ENCODE measurements around the gene PXN.
A peak's percentile ranks its signal among the peaks of the same experiment; 100 is the strongest.
"Not testable (repeated sequence)": the region's sequence is repeated elsewhere in the genome, so short reads cannot be mapped to it uniquely, and the experiment has no call there.

PXN gene

DNA sequence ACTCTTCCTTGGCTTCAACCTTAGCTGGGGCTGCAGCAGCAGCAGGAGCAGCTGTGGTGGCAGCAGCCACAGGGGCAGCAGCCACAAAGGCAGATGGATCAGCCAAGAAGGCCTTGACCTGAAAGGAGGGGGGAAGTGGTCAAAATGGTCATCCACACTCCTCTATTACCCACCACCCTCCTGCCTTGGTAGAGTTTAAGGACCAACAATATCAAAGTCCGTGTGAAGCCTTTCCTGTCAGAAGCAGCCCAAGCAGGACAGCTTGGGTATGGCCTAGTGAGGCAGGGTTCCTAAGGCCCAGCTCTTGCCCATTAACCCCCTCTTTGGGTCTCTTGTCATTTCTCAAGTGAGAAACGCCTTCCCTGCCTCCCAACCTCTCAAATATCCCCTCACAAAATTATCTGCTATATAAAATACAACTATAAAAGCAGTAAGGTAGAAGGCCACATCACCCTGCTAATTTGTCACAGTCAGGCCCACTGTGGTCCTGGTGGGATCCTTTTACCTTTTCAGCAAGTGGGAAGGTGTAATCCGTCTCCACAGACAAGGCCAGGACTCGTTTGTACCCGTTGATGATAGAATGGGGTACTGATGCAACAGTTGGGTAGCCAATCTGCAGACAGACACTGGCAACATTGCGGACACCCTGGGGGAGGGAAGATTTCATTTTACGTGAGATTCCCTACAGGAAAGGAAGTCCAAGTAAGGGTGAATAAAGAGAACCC, 68.6 kb downstream of the PXN start:
- not testable (repeated sequence) for H3K9me3 ChIP-seq (ENCODE audit: control insufficient read depth in 5 of 5, low read length in 5 of 5); H3K27me3 ChIP-seq (ENCODE audit: control insufficient read depth in 5 of 5, insufficient read depth in 4 of 5, low read length in 5 of 5); H3K4me3 ChIP-seq (ENCODE audit: low read depth in 1 of 5, low read length in 5 of 5)
- peak overlapping the region; percentile 98 for H3K27ac ChIP-seq (ENCODE audit: low read depth, low read length)
- H3K9ac ChIP-seq (ENCODE audit: low read length in 5 of 5): peak overlapping the region in 2 of 5 donors; percentile 28 to 52
- peaks cover 3 to 36% (median 31%) of the 10 kb centered on the region in 5 donors for H3K36me3 ChIP-seq (ENCODE audit: control insufficient read depth in 5 of 5, insufficient read depth in 5 of 5, low read length in 5 of 5)
- peaks cover 20 to 76% (median 67%) of the 10 kb centered on the region in 5 donors for H3K4me1 ChIP-seq (ENCODE audit: control insufficient read depth in 5 of 5, insufficient read depth in 5 of 5, low read length in 5 of 5)

- Histone ChIP-seq H3K9ac (ENCODE audit: low read length in 5 of 5) (peak overlapping the region in 2 of 5 donors; percentile 28 to 40), H3K27ac (ENCODE audit: low read depth, low read length) (peak overlapping the region; percentile 98), H3K27me3 (ENCODE audit: control insufficient read depth in 5 of 5, insufficient read depth in 4 of 5, low read length in 5 of 5) (peaks cover 0 to 3% (median 0%) of the 10 kb centered on the region in 5 donors), H3K9me3 (ENCODE audit: control insufficient read depth in 5 of 5, low read length in 5 of 5) (no peaks in the 10 kb centered on the region), H3K36me3 (ENCODE audit: control insufficient read depth in 5 of 5, insufficient read depth in 5 of 5, low read length in 5 of 5) (peaks cover 3 to 36% (median 31%) of the 10 kb centered on the region in 5 donors), H3K4me1 (ENCODE audit: control insufficient read depth in 5 of 5, insufficient read depth in 5 of 5, low read length in 5 of 5) (peaks cover 20 to 73% (median 65%) of the 10 kb centered on the region in 5 donors), H3K4me3 (ENCODE audit: low read depth in 1 of 5, low read length in 5 of 5) (no peak overlapping the region)
These were observed 69.2 kb downstream of the PXN start for GRCh38 chr12:120196363-120196762.

GRCh38 chr12:120194534-120195395, 70.8 kb downstream of the PXN start, which contains the start of gene GCN1:
TSS of gene GCN1 (minus strand) at chr12:120194715. CDS start at chr12:120194697, 18 bp downstream.
- H3K9me3 ChIP-seq (ENCODE audit: control insufficient read depth in 5 of 5, low read length in 5 of 5): no peaks in the 10 kb centered on the region
- peak within 1 kb of the TSS; percentile 84 to 94 (median 89) for H3K9ac ChIP-seq (ENCODE audit: low read length in 5 of 5)
- H3K27me3 ChIP-seq (ENCODE audit: control insufficient read depth in 5 of 5, insufficient read depth in 4 of 5, low read length in 5 of 5): peaks cover 0 to under 1% (median 0%) of the 10 kb centered on the region in 5 donors
- peak within 1 kb of the TSS; percentile 98 for H3K27ac ChIP-seq (ENCODE audit: low read depth, low read length)
- H3K4me1 ChIP-seq (ENCODE audit: control insufficient read depth in 5 of 5, insufficient read depth in 5 of 5, low read length in 5 of 5): peaks cover 18 to 63% (median 61%) of the 10 kb centered on the region in 5 donors
- H3K4me3 ChIP-seq (ENCODE audit: low read depth in 1 of 5, low read length in 5 of 5): peak within 1 kb of the TSS; percentile 69 to 92 (median 83)
- H3K36me3 ChIP-seq (ENCODE audit: control insufficient read depth in 5 of 5, insufficient read depth in 5 of 5, low read length in 5 of 5): peaks cover 3 to 42% (median 35%) of the 10 kb centered on the region in 5 donors

GRCh38 chr12:120194226-120194533, 71.3 kb downstream of the PXN start:
- Histone ChIP-seq H3K27ac (ENCODE audit: low read depth, low read length) (peak overlapping the region; percentile 98), H3K4me1 (ENCODE audit: control insufficient read depth in 5 of 5, insufficient read depth in 5 of 5, low read length in 5 of 5) (peaks cover 15 to 57% (median 55%) of the 10 kb centered on the region in 5 donors), H3K27me3 (ENCODE audit: control insufficient read depth in 5 of 5, insufficient read depth in 4 of 5, low read length in 5 of 5) (no peaks in the 10 kb centered on the region), H3K36me3 (ENCODE audit: control insufficient read depth in 5 of 5, insufficient read depth in 5 of 5, low read length in 5 of 5) (peaks cover 3 to 45% (median 38%) of the 10 kb centered on the region in 5 donors), H3K9me3 (ENCODE audit: control insufficient read depth in 5 of 5, low read length in 5 of 5) (no peaks in the 10 kb centered on the region), H3K9ac (ENCODE audit: low read length in 5 of 5) (peak overlapping the region; percentile 84 to 91 (median 86)), H3K4me3 (ENCODE audit: low read depth in 1 of 5, low read length in 5 of 5) (peak overlapping the region; percentile 69 to 92 (median 83))

- H3K27me3 ChIP-seq (ENCODE audit: control insufficient read depth in 5 of 5, insufficient read depth in 4 of 5, low read length in 5 of 5); H3K9me3 ChIP-seq (ENCODE audit: control insufficient read depth in 5 of 5, low read length in 5 of 5): not testable (repeated sequence)
- peaks cover 3 to 43% (median 36%) of the 10 kb centered on the region in 5 donors for H3K36me3 ChIP-seq (ENCODE audit: control insufficient read depth in 5 of 5, insufficient read depth in 5 of 5, low read length in 5 of 5)
- peak overlapping the region in 3 of 5 donors; percentile 69 to 92 (median 75) for H3K4me3 ChIP-seq (ENCODE audit: low read depth in 1 of 5, low read length in 5 of 5)
- H3K4me1 ChIP-seq (ENCODE audit: control insufficient read depth in 5 of 5, insufficient read depth in 5 of 5, low read length in 5 of 5): peaks cover 8 to 48% (median 46%) of the 10 kb centered on the region in 5 donors
- H3K9ac ChIP-seq (ENCODE audit: low read length in 5 of 5): peak overlapping the region in 3 of 5 donors; percentile 84 to 91 (median 86)
- H3K27ac ChIP-seq (ENCODE audit: low read depth, low read length): peak overlapping the region; percentile 98
These were observed 72.2 kb downstream of the PXN start for GRCh38 chr12:120193286-120193685.

GRCh38 chr12:120190985-120191480, 74.5 kb downstream of the PXN start:
- Histone ChIP-seq H3K9ac (ENCODE audit: low read length in 5 of 5) (no peak overlapping the region), H3K36me3 (ENCODE audit: control insufficient read depth in 5 of 5, insufficient read depth in 5 of 5, low read length in 5 of 5) (peaks cover 3 to 41% (median 30%) of the 10 kb centered on the region in 5 donors), H3K4me3 (ENCODE audit: low read depth in 1 of 5, low read length in 5 of 5) (no peak overlapping the region), H3K4me1 (ENCODE audit: control insufficient read depth in 5 of 5, insufficient read depth in 5 of 5, low read length in 5 of 5) (peaks cover 7 to 31% (median 24%) of the 10 kb centered on the region in 5 donors), H3K9me3 (ENCODE audit: control insufficient read depth in 5 of 5, low read length in 5 of 5) (no peaks in the 10 kb centered on the region), H3K27ac (ENCODE audit: low read depth, low read length) (no peak overlapping the region), H3K27me3 (ENCODE audit: control insufficient read depth in 5 of 5, insufficient read depth in 4 of 5, low read length in 5 of 5) (no peaks in the 10 kb centered on the region)

GRCh38 chr12:120190386-120190785, 75.1 kb downstream of the PXN start:
- Histone ChIP-seq H3K27me3 (ENCODE audit: control insufficient read depth in 5 of 5, insufficient read depth in 4 of 5, low read length in 5 of 5) (no peaks in the 10 kb centered on the region), H3K4me3 (ENCODE audit: low read depth in 1 of 5, low read length in 5 of 5) (no peak overlapping the region), H3K36me3 (ENCODE audit: control insufficient read depth in 5 of 5, insufficient read depth in 5 of 5, low read length in 5 of 5) (peaks cover 3 to 44% (median 34%) of the 10 kb centered on the region in 5 donors), H3K27ac (ENCODE audit: low read depth, low read length) (no peak overlapping the region), H3K9me3 (ENCODE audit: control insufficient read depth in 5 of 5, low read length in 5 of 5) (no peaks in the 10 kb centered on the region), H3K9ac (ENCODE audit: low read length in 5 of 5) (no peak overlapping the region), H3K4me1 (ENCODE audit: control insufficient read depth in 5 of 5, insufficient read depth in 5 of 5, low read length in 5 of 5) (peaks cover 6 to 25% (median 18%) of the 10 kb centered on the region in 5 donors)

DNA sequence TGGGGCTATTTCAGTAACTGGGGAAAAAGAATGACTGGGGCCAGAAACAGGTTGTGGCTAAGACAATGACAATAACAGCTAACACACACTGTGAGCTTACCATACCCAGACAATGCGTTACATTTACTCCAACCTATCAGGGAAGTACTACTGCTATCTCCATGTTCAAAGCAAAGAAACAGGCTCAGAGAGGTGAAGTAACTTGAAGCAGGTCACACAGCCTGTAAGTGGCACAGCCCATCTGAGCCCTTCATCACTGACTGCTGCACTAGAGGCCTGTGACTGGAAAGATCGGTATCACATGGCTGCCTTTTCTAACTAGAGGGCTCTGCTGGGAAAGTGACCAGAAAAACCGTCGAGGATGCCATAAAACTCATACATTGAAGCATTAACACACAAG, 78.9 kb downstream of the PXN start:
- Histone ChIP-seq H3K27ac (ENCODE audit: low read depth, low read length) (no peak overlapping the region), H3K27me3 (ENCODE audit: control insufficient read depth in 5 of 5, insufficient read depth in 4 of 5, low read length in 5 of 5) (no peaks in the 10 kb centered on the region), H3K36me3 (ENCODE audit: control insufficient read depth in 5 of 5, insufficient read depth in 5 of 5, low read length in 5 of 5) (peaks cover 9 to 82% (median 66%) of the 10 kb centered on the region in 5 donors), H3K9me3 (ENCODE audit: control insufficient read depth in 5 of 5, low read length in 5 of 5) (no peaks in the 10 kb centered on the region), H3K4me1 (ENCODE audit: control insufficient read depth in 5 of 5, insufficient read depth in 5 of 5, low read length in 5 of 5) (peaks cover 0 to 8% (median 0%) of the 10 kb centered on the region in 5 donors), H3K9ac (ENCODE audit: low read length in 5 of 5) (no peak overlapping the region), H3K4me3 (ENCODE audit: low read depth in 1 of 5, low read length in 5 of 5) (no peak overlapping the region)

- H3K4me1 ChIP-seq (ENCODE audit: control insufficient read depth in 5 of 5, insufficient read depth in 5 of 5, low read length in 5 of 5): peaks cover 0 to 8% (median 0%) of the 10 kb centered on the region in 5 donors
- no peaks in the 10 kb centered on the region for H3K9me3 ChIP-seq (ENCODE audit: control insufficient read depth in 5 of 5, low read length in 5 of 5)
- H3K4me3 ChIP-seq (ENCODE audit: low read depth in 1 of 5, low read length in 5 of 5): no peak overlapping the region
- no peaks in the 10 kb centered on the region for H3K27me3 ChIP-seq (ENCODE audit: control insufficient read depth in 5 of 5, insufficient read depth in 4 of 5, low read length in 5 of 5)
- H3K9ac ChIP-seq (ENCODE audit: low read length in 5 of 5): no peak overlapping the region
- H3K36me3 ChIP-seq (ENCODE audit: control insufficient read depth in 5 of 5, insufficient read depth in 5 of 5, low read length in 5 of 5): peaks cover 9 to 84% (median 68%) of the 10 kb centered on the region in 5 donors
- no peak overlapping the region for H3K27ac ChIP-seq (ENCODE audit: low read depth, low read length)
These were observed 82.3 kb downstream of the PXN start for GRCh38 chr12:120183211-120183631.

Measured in subcutaneous abdominal adipose tissue (tissue), 5 donors.